Tongue (tissue), 3 donors: ENCODE results near the gene GNAS-AS1. TPM values are rescaled to one million over a fixed set of nuclear protein-coding genes. Genes with fewer than 3 reads are reported as not detected.

Experiments used
- DNase-seq: peaks from one replicate; pipeline ENCODE4 v3.0.0-alpha.2; 2015
- small RNA-seq: library from RNA; depleted of rRNA; stranded (forward); fragments of <200 nt; gene quantifications from one replicate; pipeline ENCODE3, GENCODE V24; 2014; ENCODE audit warnings: low replicate concordance
- total RNA-seq: library from RNA; depleted of rRNA; stranded (reverse); fragments of >200 nt; gene quantifications from one replicate; pipeline ENCODE4 v1.2.3, GENCODE V29; 2014

GNAS-AS1 gene
- total RNA-seq, 1 donor from 2014 or later, result 2.5 TPM

GRCh38 chr20:58778760-58779159 lies 71.9 kb downstream of the GNAS-AS1 start:
- no peak for DNase-seq

- no peak for DNase-seq
Observed at GRCh38 chr20:58777657-58778056, 73.0 kb downstream of the GNAS-AS1 start.

DNA sequence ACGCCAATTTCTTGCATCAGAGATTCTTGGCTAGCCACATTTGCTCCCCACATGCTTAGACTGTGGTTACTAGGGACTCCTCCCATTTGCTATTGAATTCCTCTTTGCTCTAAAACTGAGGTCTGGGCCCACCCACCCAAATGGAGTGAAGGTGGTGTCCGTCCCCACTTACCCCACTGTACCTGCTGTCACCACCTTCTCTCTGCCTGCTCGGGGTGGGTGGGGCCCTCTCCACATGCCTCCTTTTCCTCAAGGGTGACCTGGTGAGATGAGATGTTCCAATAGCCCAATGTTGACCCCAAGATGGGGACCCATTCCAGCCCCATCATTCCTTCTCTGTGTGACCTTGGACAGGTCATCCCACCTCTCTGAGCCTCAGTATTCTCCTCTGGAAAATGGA lies 74.6 kb downstream of the GNAS-AS1 start:
- no peak for DNase-seq

DNA sequence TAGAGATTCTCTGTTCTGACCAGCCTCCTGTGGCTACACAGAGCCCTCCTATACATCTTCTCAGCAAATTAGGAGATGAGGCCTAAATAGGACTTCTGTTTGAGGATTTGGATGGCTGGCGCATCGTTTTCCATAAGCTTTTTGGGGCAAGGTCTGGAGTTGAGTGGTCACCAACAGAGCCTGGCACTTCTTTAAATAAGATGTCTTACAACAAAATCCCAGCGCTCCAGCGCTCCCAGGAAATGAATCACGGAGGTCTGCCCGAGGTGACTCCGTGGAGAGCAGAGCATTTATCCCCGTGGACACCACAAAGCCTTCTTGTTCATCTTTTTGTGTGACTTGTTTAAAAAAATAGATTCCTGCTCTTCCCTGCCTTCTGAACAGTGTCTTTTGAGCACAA lies 75.3 kb downstream of the GNAS-AS1 start:
- DNase-seq, result no peak

GRCh38 chr20:58774667-58775263 lies 75.9 kb downstream of the GNAS-AS1 start:
- no peak for DNase-seq

DNA sequence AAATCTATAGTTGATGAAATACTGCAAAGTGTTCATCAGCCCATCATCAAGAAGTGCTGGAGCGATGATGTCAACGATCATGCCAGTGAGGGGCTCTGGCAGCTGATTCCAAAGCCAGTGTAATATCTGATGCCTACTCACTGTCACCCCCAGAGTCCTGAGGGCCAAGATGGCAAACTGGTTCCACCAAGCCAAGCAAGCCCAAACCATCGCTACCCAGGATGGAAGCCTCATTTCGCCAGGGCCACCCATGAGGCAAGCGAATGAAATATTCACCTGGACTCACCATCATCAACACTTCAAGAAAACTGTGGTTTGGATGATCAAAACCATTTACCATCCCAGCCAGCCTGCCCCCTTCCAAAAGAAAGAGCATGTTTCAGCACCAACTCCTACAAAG lies 76.5 kb downstream of the GNAS-AS1 start:
- DNase-seq, result no peak

DNA sequence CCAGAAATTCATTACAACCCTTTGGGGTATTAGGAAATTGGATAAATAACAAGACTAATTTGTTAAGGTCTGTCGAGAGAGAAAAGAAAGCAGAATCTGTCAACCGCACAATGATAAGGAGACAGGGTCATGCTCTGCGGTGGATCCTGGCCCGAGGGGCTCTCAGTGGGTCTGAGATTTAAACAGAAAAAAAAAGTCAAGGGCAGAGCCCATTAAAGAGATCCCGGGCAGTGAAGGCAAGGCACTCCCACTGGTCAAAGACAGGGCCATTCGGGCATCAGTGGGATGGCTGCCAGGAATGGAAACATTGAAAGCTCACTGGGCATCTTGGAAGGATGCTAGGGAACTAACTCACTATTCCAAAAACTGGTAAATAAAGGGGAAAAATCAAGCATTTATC lies 77.9 kb downstream of the GNAS-AS1 start:
- DNase-seq, result no peak

Small RNA genes lying within 50 kb of the gene (small RNA-seq; reads per million reads assigned to genes)
- gene MIR298 (not detected), gene RF02127 (not detected), gene RF02128 (not detected), gene RF02130 (not detected), gene RF02131 (not detected)

Other genes starting within 250 kb of the GNAS-AS1 start
- 67.5 TPM for gene STX16, start 199.6 kb downstream of the GNAS-AS1 start, total RNA-seq
- gene NPEPL1, start 158.1 kb downstream of the GNAS-AS1 start, total RNA-seq, result 32.2 TPM
- 1,595 TPM for gene GNAS, start 1.8 kb upstream of the GNAS-AS1 start, total RNA-seq
- gene NELFCD, start 130.4 kb upstream of the GNAS-AS1 start, total RNA-seq, result 53.6 TPM
- gene CTSZ, start 156.4 kb upstream of the GNAS-AS1 start, total RNA-seq, result 90.7 TPM
- 1.8 TPM for gene TUBB1, start 168.5 kb upstream of the GNAS-AS1 start, total RNA-seq
- 16.1 TPM for gene ATP5F1E, start 181.4 kb upstream of the GNAS-AS1 start, total RNA-seq
- 57.6 TPM for gene PRELID3B, start 191.9 kb upstream of the GNAS-AS1 start, total RNA-seq